ENCODE results near the gene TMEM11. TPM values are rescaled to one million over a fixed set of nuclear protein-coding genes. Genes with fewer than 3 reads are reported as not detected.

TMEM11 gene
- total and polyA plus RNA-seq, 2 of the 8 experiments (the other 6 are each of a cell fraction or from before 2014, with no cell fraction given): 33.3 to 90.4 TPM

DNA sequence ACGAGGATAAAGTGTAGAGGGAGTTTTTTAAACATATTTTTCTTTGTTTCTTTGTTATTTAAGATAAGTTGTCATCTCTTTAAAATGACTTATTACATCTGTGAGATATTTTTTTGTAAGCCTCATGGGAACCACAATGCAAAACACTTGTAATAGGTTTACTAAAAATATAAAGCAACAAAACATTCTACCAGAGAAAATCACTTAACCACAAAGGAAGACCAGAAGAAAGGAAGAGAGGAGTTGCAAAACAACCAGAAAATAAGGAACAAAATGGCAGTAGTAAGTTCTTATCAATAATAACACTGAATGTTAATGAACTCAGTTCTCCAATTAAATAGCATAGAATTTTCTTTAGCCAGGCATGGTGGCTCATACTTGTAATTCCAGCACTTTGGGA, 64.3 kb downstream of the TMEM11 start:
- peaks cover 0 to 5% (median 0%) of the 10 kb centered on the region in 4 experiments; a peak in 2 of 8 replicates for H3K36me3 ChIP-seq (ENCODE audit: control insufficient read depth in 2 of 4, insufficient read depth in 4 of 4, low read length in 3 of 4)
- no peaks in the 10 kb centered on the region for H3K27me3 ChIP-seq (replicated peaks in 1 of 4; ENCODE audit: control insufficient read depth in 3 of 4, extremely low read depth in 1 of 4, insufficient read depth in 3 of 4, low read length in 3 of 4)
- H3K56ac ChIP-seq (replicated peaks; ENCODE audit: insufficient read length, low read depth, low read length): no peak overlapping the region
- no peak overlapping the region for H4K91ac ChIP-seq (replicated peaks; ENCODE audit: insufficient read length, low read length)
- peaks cover 13 to 31% of the 10 kb centered on the region in 2 experiments; a peak in 3 of 4 replicates for H3K9me3 ChIP-seq (ENCODE audit: insufficient read depth in 2 of 2, low read depth in 1 of 2, low read length in 1 of 2)
- H3K23ac ChIP-seq (ENCODE audit: insufficient read length): no peak overlapping the region
- H3K23me2 ChIP-seq (ENCODE audit: low read depth, low read length): no peaks in the 10 kb centered on the region
- 100% methylated on average over 1 of the region's 1 CpG; no CpG with 5 or more reads in 1 of the 2 experiments for WGBS, 2 experiments (ENCODE audit: extremely low coverage in 1 of 2, insufficient coverage in 1 of 2, insufficient read length in 1 of 2, insufficient replicate concordance in 2 of 2, low coverage in 1 of 2, low lambda C conversion rate in 2 of 2, missing lambda C conversion rate in 1 of 2)
- no peak overlapping the region for H2BK120ac ChIP-seq (replicated peaks; ENCODE audit: low read depth, low read length)
- H4K5ac ChIP-seq (ENCODE audit: insufficient read length, low read depth, low read length): no peak overlapping the region
- no peak overlapping the region for H3K9ac ChIP-seq (replicated peaks in 1 of 4; ENCODE audit: extremely low read depth in 1 of 4, low read depth in 3 of 4, low read length in 3 of 4)
- no peak overlapping the region for H3K4ac ChIP-seq (replicated peaks; ENCODE audit: insufficient read length, low read depth, low read length)
- H2BK15ac ChIP-seq (ENCODE audit: low read length): no peak overlapping the region
- no peak overlapping the region for H2BK20ac ChIP-seq (ENCODE audit: low read length)
- H3K79me1 ChIP-seq (ENCODE audit: low read depth, low read length): no peaks in the 10 kb centered on the region
- no peak overlapping the region for H2BK12ac ChIP-seq (ENCODE audit: low read depth, low read length)
- H4K20me1 ChIP-seq (replicated peaks in 1 of 2; ENCODE audit: control insufficient read depth in 1 of 2, insufficient read depth in 2 of 2, low read length in 2 of 2): no peaks in the 10 kb centered on the region
- H3K27ac ChIP-seq (ENCODE audit: low read depth, low read length): no peak overlapping the region
- DNase-seq (ENCODE audit: low read depth in 1 of 2, low spot score in 2 of 2) (no peak), FAIRE-seq (no peak)
- POLR2A ChIA-PET (ENCODE audit: partially characterized antibody): no interaction called here
- no peak overlapping the region for H3K14ac ChIP-seq (ENCODE audit: insufficient read length)
- no peaks in the 10 kb centered on the region for H3K79me2 ChIP-seq (ENCODE audit: control insufficient read depth in 1 of 2, insufficient read depth in 2 of 2, low read length in 2 of 2)
- no peak overlapping the region for H2BK5ac ChIP-seq (ENCODE audit: low read depth, low read length)
- H3K18ac ChIP-seq (ENCODE audit: extremely low read depth, low read length): no peak overlapping the region
- H3K4me1 ChIP-seq (replicated peaks in 1 of 4; ENCODE audit: control insufficient read depth in 3 of 4, insufficient read depth in 4 of 4, low read length in 3 of 4): no peaks in the 10 kb centered on the region
- H3K4me2 ChIP-seq (ENCODE audit: insufficient read depth in 1 of 2, low read depth in 2 of 2, low read length in 2 of 2): no peak overlapping the region
- no peak overlapping the region for H2AK5ac ChIP-seq (ENCODE audit: low read depth, low read length)
- CTCF ChIA-PET (ENCODE audit: partially characterized antibody): no interaction called here
- no peak overlapping the region for H2AFZ ChIP-seq (ENCODE audit: low read length)
- no peak overlapping the region for H4K8ac ChIP-seq (ENCODE audit: extremely low read depth, insufficient read depth, low read length)
- H3K4me3 ChIP-seq (ENCODE audit: extremely low read depth in 1 of 4, insufficient read depth in 2 of 4, low read depth in 3 of 4, low read length in 4 of 4): no peak overlapping the region
- TF ChIP-seq TBP (IDR thresholded peaks at IDR 0.05; ENCODE audit: low read depth, low read length) (no peak), CBX8 (IDR thresholded peaks at IDR 0.05; ENCODE audit: borderline replicate concordance, low read depth, low read length) (no peak)

Measured in H1 (cell line).